K562 (cell line): ENCODE data around the gene USHBP1. TPM values are rescaled to one million over a fixed set of nuclear protein-coding genes. Genes with fewer than 3 reads are reported as not detected.
A peak's percentile ranks its signal among the peaks of the same experiment; 100 is the strongest.

Experiments
- AFF1 ChIP-seq, 2 experiments: fragments of 450-650 bp; IDR thresholded peaks; 2 replicates each; pipeline ENCODE4 v1.6.1; 2018; ENCODE audit warnings: mild to moderate bottlenecking in 2 of 2, low read depth in 1 of 2; ENCODE audit not compliant: partially characterized antibody in 2 of 2
- CBX8 ChIP-seq: fragments of 200-600 bp; sonication (generic); IDR thresholded peaks from 2 replicates; pipeline ENCODE4 v1.6.1; 2012; ENCODE audit warnings: borderline replicate concordance, mixed run types, low read depth, mild to moderate bottlenecking, moderate library complexity, mixed read lengths, low read length, control low read depth, inconsistent platforms; ENCODE audit not compliant: poor library complexity, severe bottlenecking; ENCODE audit errors: extremely low read depth
- CHD2 ChIP-seq: IDR thresholded peaks from 2 replicates; pipeline ENCODE4 v1.6.1; 2011; ENCODE audit warnings: low read depth, low read length
- CHD4 ChIP-seq: fragments of 200-600 bp; sonication (generic); IDR thresholded peaks from 3 replicates; pipeline ENCODE4 v1.6.1; 2012; ENCODE audit warnings: low read depth, mild to moderate bottlenecking, mixed read lengths, low read length, inconsistent platforms; ENCODE audit not compliant: insufficient read depth, insufficient replicate concordance, poor library complexity, severe bottlenecking
- E2F8 ChIP-seq: fragments of 450-650 bp; IDR thresholded peaks from 2 replicates; pipeline ENCODE4 v1.7.1; 2018; ENCODE audit warnings: mild to moderate bottlenecking, low read depth; ENCODE audit not compliant: partially characterized antibody
- MLLT1 ChIP-seq, 2 experiments: fragments of 450-650 bp; IDR thresholded peaks; 2 replicates each; pipeline ENCODE4 v1.6.1; 2016
- NBN ChIP-seq: fragments of 450-650 bp; IDR thresholded peaks from 2 replicates; pipeline ENCODE4 v1.6.1; 2016; ENCODE audit warnings: low read depth, mild to moderate bottlenecking
- NFYB ChIP-seq: IDR thresholded peaks from 2 replicates; pipeline ENCODE4 v1.6.1; 2011; ENCODE audit warnings: mild to moderate bottlenecking, moderate library complexity; ENCODE audit not compliant: insufficient read length; ENCODE audit errors: extremely low read depth
- NR2C1 ChIP-seq, 2 experiments: fragments of 450-650 bp; IDR thresholded peaks; 2 replicates each; pipeline ENCODE4 v1.6.1; 2017; ENCODE audit warnings: mild to moderate bottlenecking in 2 of 2, antibody characterized with exemption in 1 of 2, inconsistent platforms in 1 of 2, missing compliant biosample characterization in 1 of 2, missing genetic modification characterization in 1 of 2
- PURB ChIP-seq: sonication (generic); formaldehyde crosslinking; IDR thresholded peaks from 2 replicates; pipeline ENCODE4 v1.9.0; 2021; ENCODE audit warnings: low read depth, mild to moderate bottlenecking, missing genetic modification reagents
- RBM25 ChIP-seq: fragments of 200-400 bp; formaldehyde crosslinking; IDR thresholded peaks from 2 replicates; pipeline ENCODE4 v1.6.1; 2018; ENCODE audit warnings: low read length, low read depth, moderate library complexity; ENCODE audit not compliant: severe bottlenecking
- SAP30 ChIP-seq: fragments of 200-600 bp; sonication (generic); IDR thresholded peaks from 2 replicates; pipeline ENCODE4 v1.6.1; 2012; ENCODE audit warnings: borderline replicate concordance, low read depth, mild to moderate bottlenecking, moderate library complexity, low read length, control low read depth, inconsistent platforms; ENCODE audit not compliant: insufficient read depth, poor library complexity, severe bottlenecking
- SREBF2 ChIP-seq: sonication (generic); formaldehyde crosslinking; IDR thresholded peaks from 2 replicates; pipeline ENCODE4 v1.4.0; 2020; ENCODE audit warnings: mild to moderate bottlenecking, missing genetic modification reagents
- THRB ChIP-seq: fragments of 450-650 bp; formaldehyde crosslinking; conservative IDR thresholded peaks from 2 replicates; pipeline ENCODE4 v1.4.0; 2022; ENCODE audit warnings: mild to moderate bottlenecking, missing genetic modification characterization
- ZZZ3 ChIP-seq: fragments of 450-650 bp; IDR thresholded peaks from 2 replicates; pipeline ENCODE4 v1.6.1; 2016; ENCODE audit warnings: antibody characterized with exemption, mild to moderate bottlenecking, moderate library complexity
- polyA plus RNA-seq, 8 experiments: library from polyadenylated mRNA; depleted of rRNA in 4 of 8; stranded (reverse) in 5 of 8; unstranded in 3 of 8; fragments of >200 nt; fragmentation: Nextera tagmentation in 2 of 8; fragmentation: Illumina TruSeq in 1 of 8; extraction: Ambion mirVana in 2 of 8; extraction: Trizol in 1 of 8; gene quantifications; 2 replicates each; pipeline versions ENCODE4 v1.2.1 to v1.2.3, GENCODE V29; 2011 to 2014; ENCODE audit warnings: inconsistent platforms in 1 of 8, missing spikeins in 1 of 8
- total RNA-seq, 7 experiments: library from RNA; depleted of rRNA in 6 of 7; stranded (reverse); fragments of >200 nt in 6 of 7; fragmentation: Illumina TruSeq in 2 of 7; extraction: Trizol in 2 of 7; gene quantifications; 2 replicates each; pipeline versions ENCODE4 v1.2.1 to v1.2.3, GENCODE V29; 2011 to 2021; ENCODE audit warnings: low replicate concordance in 1 of 7

Gene USHBP1
- total and polyA plus RNA-seq, 9 of the 15 experiments (the other 6 are each of a cell fraction or from before 2014, with no cell fraction given) = 0.03 to 0.10 (median 0.05) TPM; not detected in 5

GRCh38 chr19:17309198-17309964 is 44.8 kb upstream of the USHBP1 start, which contains the start of gene DDA1 (continued):
- peak; percentile 95 to 98 for TF ChIP-seq MLLT1 (IDR thresholded peaks at IDR 0.05)
- TF ChIP-seq SAP30 = peak; percentile 42
- TF ChIP-seq CBX8 = no peak
- TF ChIP-seq RBM25 = peak; percentile 98
- no peak for TF ChIP-seq SREBF2 (CRISPR knock-in tag)
- TF ChIP-seq NR2C1 (IDR thresholded peaks at IDR 0.05) = peak; percentile 99
- TF ChIP-seq NR2C1 (tag; IDR thresholded peaks at IDR 0.05) = peak; percentile 99
- peak; percentile 96 for TF ChIP-seq NFYB
- TF ChIP-seq CHD4 = peak; percentile 44
- no peak for TF ChIP-seq PURB (CRISPR knock-in tag)
- TF ChIP-seq THRB = no peak
- TF ChIP-seq NBN = no peak; the same call in 1 of the 2 replicates
- TF ChIP-seq E2F8 = peak; percentile 58
- TF ChIP-seq AFF1 (IDR thresholded peaks at IDR 0.05; ENCODE audit: low read depth in 1 of 2, partially characterized antibody in 2 of 2) = peak in 1 of 2 experiments; percentile 83
- peak; percentile 90 for TF ChIP-seq CHD2
- TF ChIP-seq ZZZ3 = no peak
